Lung (tissue), 12 donors: ENCODE measurements around the gene MT1H. TPM values are rescaled to one million over a fixed set of nuclear protein-coding genes. Genes with fewer than 3 reads are reported as not detected.

Experiments
- ATAC-seq: fragments of 200-7000 bp; cut with Tn5 transposase; one replicate; pipeline ENCODE4 v1.9.1; 2020; ENCODE audit warnings: moderate number of reproducible peaks; ENCODE audit not compliant: insufficient read depth, low FRiP score
- DNase-seq, 3 donors: peaks; one replicate each; pipeline ENCODE4 v3.0.0-alpha.2; 2013 to 2017
- H3K27ac ChIP-seq, 2 donors: one replicate each; pipeline ENCODE4 v1.5.1; 2013; ENCODE audit warnings: mild to moderate bottlenecking in 2 of 2, moderate library complexity in 2 of 2, control low read depth in 1 of 2, inconsistent platforms in 1 of 2, low read depth in 1 of 2, low read length in 1 of 2
- H3K27me3 ChIP-seq, 3 donors: one replicate each; pipeline ENCODE4 v1.5.1; 2013; ENCODE audit warnings: low read length in 2 of 3; ENCODE audit not compliant: control insufficient read depth in 3 of 3, insufficient read depth in 3 of 3
- H3K36me3 ChIP-seq, 4 donors: one replicate each; pipeline ENCODE4 v1.5.1; 2013; ENCODE audit warnings: low read length in 4 of 4, mild to moderate bottlenecking in 1 of 4, moderate library complexity in 1 of 4; ENCODE audit not compliant: control insufficient read depth in 4 of 4, insufficient read depth in 4 of 4
- H3K4me1 ChIP-seq, 5 donors: one replicate each; pipeline ENCODE4 v1.5.1; 2013; ENCODE audit warnings: low read length in 5 of 5, mild to moderate bottlenecking in 2 of 5, moderate library complexity in 1 of 5; ENCODE audit not compliant: control insufficient read depth in 5 of 5, insufficient read depth in 5 of 5
- H3K4me3 ChIP-seq: one replicate; pipeline ENCODE4 v1.5.1; 2013; ENCODE audit warnings: mild to moderate bottlenecking, control low read depth, moderate library complexity
- H3K9ac ChIP-seq, 2 donors: one replicate each; pipeline ENCODE4 v1.5.1; 2013; ENCODE audit warnings: low read length in 2 of 2, control low read depth in 1 of 2; ENCODE audit not compliant: insufficient read depth in 1 of 2
- H3K9me3 ChIP-seq, 4 donors: one replicate each; pipeline ENCODE4 v1.5.1; 2013; ENCODE audit warnings: low read length in 3 of 4, mild to moderate bottlenecking in 1 of 4, moderate library complexity in 1 of 4; ENCODE audit not compliant: control insufficient read depth in 4 of 4, insufficient read depth in 3 of 4
- CTCF ChIP-seq: IDR thresholded peaks from 2 replicates; pipeline ENCODE4 v1.5.1; 2012; ENCODE audit warnings: mild to moderate bottlenecking; ENCODE audit errors: control extremely low read depth, extremely low read depth
- WGBS, 2 donors: extraction: QIAGEN DNeasy Blood & Tissue Kit; methylation state at CpG; one replicate each; pipeline ENCODE4 v1.1.7; 2013; 5-methylcytosine and 5-hydroxymethylcytosine counted together
- polyA plus RNA-seq, 2 donors: library from polyadenylated mRNA; stranded (reverse); fragments of 200-250 nt; gene quantifications; one replicate each; pipeline ENCODE4 v1.2.1, GENCODE V29; 2013
- total RNA-seq, 2 donors: library from RNA; depleted of rRNA in 1 of 2; stranded (reverse); fragments of >200 nt in 1 of 2; gene quantifications; one replicate each; pipeline ENCODE4 v1.2.1, GENCODE V29; 2014 to 2021
- donor health status: control.
- donor health status: control.
- donor health status: Bipolar disorder and iron deficiency.
- donor health status: healthy.
- donor health status: DM: yes; HTN: yes; CAD: no.

MT1H gene
- total and polyA plus RNA-seq, 4 donors, result 1.9 to 10.3 (median 4.4) TPM; not detected in 1

DNA sequence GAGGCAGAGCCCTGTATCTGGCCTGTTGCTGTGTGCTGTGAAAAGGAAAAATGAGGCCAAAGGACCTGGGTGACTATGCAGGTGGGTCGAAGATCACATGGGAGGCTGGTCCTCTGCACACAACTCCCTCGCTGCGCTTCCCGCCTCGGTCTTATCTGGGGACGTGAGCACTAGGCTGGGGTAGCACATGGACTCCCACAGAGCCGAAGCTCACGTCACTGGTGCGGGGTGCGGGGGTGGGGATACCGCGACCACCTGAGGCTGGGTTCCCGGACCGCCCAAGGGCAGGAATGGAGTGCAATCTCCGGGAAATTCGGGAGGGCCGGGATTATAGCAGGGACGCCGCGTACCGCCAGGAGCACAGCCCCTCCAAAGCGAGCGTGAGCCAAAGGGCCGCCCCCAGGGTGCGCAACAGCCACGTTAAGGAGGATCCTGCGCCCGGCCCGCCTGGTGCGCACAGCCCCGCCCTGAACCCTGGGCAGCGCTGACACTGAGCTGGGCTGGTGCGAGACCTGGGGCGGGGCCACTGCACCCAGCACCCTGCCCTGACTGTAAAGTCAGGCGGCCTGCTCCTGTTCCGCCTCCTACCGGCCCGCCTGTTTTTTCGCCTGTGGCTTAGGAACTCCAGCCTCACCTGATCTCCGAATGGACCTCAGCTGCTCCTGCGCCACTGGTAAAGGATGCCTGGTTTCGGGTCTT is 26.4 kb upstream of the MT1H start:
- H3K4me3 ChIP-seq, result no peak overlapping the region
- 8 to 10% methylated on average over 41 to 42 of the region's 42 CpGs for WGBS, 2 donors
- H3K9ac ChIP-seq, result no peak overlapping the region
- H3K4me1 ChIP-seq, result peaks cover 0 to 11% (median 5%) of the 10 kb centered on the region in 5 donors
- no peaks in the 10 kb centered on the region for H3K36me3 ChIP-seq
- peak; percentile 22 for TF ChIP-seq CTCF
- H3K27me3 ChIP-seq, result peaks cover 0 to 93% (median 91%) of the 10 kb centered on the region in 3 donors
- peak overlapping the region in 1 of 2 donors; percentile 25 for H3K27ac ChIP-seq
- ATAC-seq (peak; percentile 94), DNase-seq (peak in 2 of 3 donors; percentile 19 to 27)
- H3K9me3 ChIP-seq, result no peaks in the 10 kb centered on the region

DNA sequence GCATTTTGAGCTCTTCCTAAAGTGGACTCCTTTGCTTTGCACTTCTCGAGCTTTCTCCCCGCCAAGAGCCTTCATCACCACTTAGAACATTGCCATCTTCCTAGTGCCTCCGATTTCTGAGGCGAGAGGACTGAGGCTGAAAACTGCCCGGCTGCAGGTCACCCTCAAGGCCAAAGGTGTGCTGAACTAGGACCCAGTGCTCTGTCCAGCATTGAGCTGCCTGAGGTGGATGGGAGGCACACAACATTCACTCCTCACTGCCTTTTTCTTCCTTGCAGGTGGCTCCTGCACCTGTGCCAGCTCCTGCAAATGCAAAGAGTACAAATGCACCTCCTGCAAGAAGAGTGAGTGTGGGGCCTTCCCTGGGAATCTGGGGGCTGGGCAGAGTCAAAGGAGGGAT is 25.8 kb upstream of the MT1H start:
- 39 to 48% methylated on average over 5 of the region's 5 CpGs for WGBS, 2 donors
- Histone ChIP-seq H3K36me3 (no peaks in the 10 kb centered on the region), H3K27ac (no peak overlapping the region), H3K9me3 (no peaks in the 10 kb centered on the region), H3K27me3 (peaks cover 0 to 94% (median 93%) of the 10 kb centered on the region in 3 donors), H3K4me3 (no peak overlapping the region), H3K4me1 (peaks cover 0 to 7% (median 3%) of the 10 kb centered on the region in 5 donors), H3K9ac (no peak overlapping the region)
- no peak for DNase-seq
- ATAC-seq, result no peak
- no peak for TF ChIP-seq CTCF

- Histone ChIP-seq H3K4me1 (peaks cover 0 to 6% (median 0%) of the 10 kb centered on the region in 5 donors), H3K27ac (no peak overlapping the region), H3K9me3 (no peaks in the 10 kb centered on the region), H3K27me3 (peaks cover 0 to 90% (median 88%) of the 10 kb centered on the region in 3 donors), H3K4me3 (no peak overlapping the region), H3K9ac (no peak overlapping the region), H3K36me3 (no peaks in the 10 kb centered on the region)
- no peak for ATAC-seq
- WGBS, 2 donors, result 84 to 97% methylated on average over 1 of the region's 1 CpG
- no peak for TF ChIP-seq CTCF
- no peak for DNase-seq
Measured at GRCh38 chr16:56645311-56645710, 24.3 kb upstream of the MT1H start.
